Caco-2 (cell line): ENCODE results near the gene ITGB2. TPM values are rescaled to one million over a fixed set of nuclear protein-coding genes. Genes with fewer than 3 reads are reported as not detected.

Experiments used
- BruUV-seq: library from RNA; stranded (reverse); fragments of 400-500 nt; replicated peaks from 2 replicates; lab custom pipeline; 2021; lab: Mats Ljungman, UMichigan
- CTCF ChIA-PET: fragments of 300-600 bp; sonication (Branson Sonifier 250); formaldehyde crosslinking; loops from one replicate; lab custom pipeline; 2022; ENCODE audit warnings: antibody characterized with exemption; lab: Charles Lee
- POLR2A ChIA-PET: fragments of 300-600 bp; sonication (Branson Sonifier 250); formaldehyde crosslinking; loops from one replicate; lab custom pipeline; 2022; ENCODE audit warnings: antibody characterized with exemption; lab: Charles Lee
- DNase-seq, 2 experiments: peaks; one replicate each; pipeline versions ENCODE4 v3.0.0 to v3.0.0-alpha.2; 2020 to 2022
- H3K27me3 ChIP-seq: replicated peaks from 2 replicates; pipeline ENCODE4 v1.6.0; 2011; ENCODE audit warnings: low read length; ENCODE audit not compliant: control insufficient read depth, insufficient read depth
- H3K36me3 ChIP-seq: 2 replicates; pipeline ENCODE4 v1.5.1; 2011; ENCODE audit warnings: low read length; ENCODE audit not compliant: control insufficient read depth, insufficient read depth
- H3K4me1 ChIP-seq: fragments of 250-450 bp; sonication (Bioruptor Pico); 2 replicates; pipeline ENCODE4 v1.5.1; 2020; ENCODE audit warnings: mild to moderate bottlenecking
- H3K4me3 ChIP-seq: 2 replicates; pipeline ENCODE4 v1.5.1; 2011; ENCODE audit warnings: low read depth, mild to moderate bottlenecking, control low read depth, low read length
- H3K9me3 ChIP-seq: fragments of 250-450 bp; sonication (Bioruptor Pico); 2 replicates; pipeline ENCODE4 v1.5.1; 2020; ENCODE audit warnings: mild to moderate bottlenecking, moderate library complexity
- H3K27ac Mint-ChIP-seq: one replicate; pipeline ENCODE4 v1.8.0; 2022; ENCODE audit warnings: mixed read lengths; ENCODE audit not compliant: unreplicated experiment
- H3K27me3 Mint-ChIP-seq: one replicate; pipeline ENCODE4 v1.8.0; 2022; ENCODE audit warnings: mixed read lengths; ENCODE audit not compliant: insufficient read depth, unreplicated experiment
- H3K36me3 Mint-ChIP-seq: one replicate; pipeline ENCODE4 v1.8.0; 2022; ENCODE audit warnings: mild to moderate bottlenecking, mixed read lengths; ENCODE audit not compliant: insufficient read depth, unreplicated experiment
- H3K4me1 Mint-ChIP-seq: one replicate; pipeline ENCODE4 v1.8.0; 2022; ENCODE audit warnings: low read depth, mixed read lengths; ENCODE audit not compliant: unreplicated experiment
- H3K4me3 Mint-ChIP-seq: one replicate; pipeline ENCODE4 v1.8.0; 2022; ENCODE audit warnings: mild to moderate bottlenecking, moderate library complexity, mixed read lengths; ENCODE audit not compliant: unreplicated experiment
- H3K9me3 Mint-ChIP-seq: one replicate; pipeline ENCODE4 v1.8.0; 2022; ENCODE audit warnings: mixed read lengths; ENCODE audit not compliant: unreplicated experiment
- intact Hi-C: fragments of 100-400 bp; cut with micrococcal nuclease; formaldehyde crosslinking; loops from one replicate; pipeline ENCODE4 v1.10.0; 2022; ENCODE audit not compliant: unreplicated experiment
- total RNA-seq: library from RNA; stranded (reverse); gene quantifications from 2 replicates; pipeline ENCODE4 v1.2.3, GENCODE V29; 2022
- TF ChIP-seq, protein P1 (sequence below), 2 experiments: fragments of 200-600 bp in 1 of 2; IDR thresholded peaks; 1 replicate in 1 of 2; 2 replicates in 1 of 2; pipeline versions ENCODE4 v1.5.1 to v1.8.0; 2011 to 2022; ENCODE audit warnings: antibody characterized with exemption in 1 of 2, control low read depth in 1 of 2, inconsistent platforms in 1 of 2, low read depth in 1 of 2, low read length in 1 of 2, mild to moderate bottlenecking in 1 of 2, moderate library complexity in 1 of 2; ENCODE audit not compliant: insufficient read depth in 1 of 2, severe bottlenecking in 1 of 2, unreplicated experiment in 1 of 2

The ITGB2 gene
- total RNA-seq, 1 experiment from 2014 or later, result 0.48 TPM

DNA sequence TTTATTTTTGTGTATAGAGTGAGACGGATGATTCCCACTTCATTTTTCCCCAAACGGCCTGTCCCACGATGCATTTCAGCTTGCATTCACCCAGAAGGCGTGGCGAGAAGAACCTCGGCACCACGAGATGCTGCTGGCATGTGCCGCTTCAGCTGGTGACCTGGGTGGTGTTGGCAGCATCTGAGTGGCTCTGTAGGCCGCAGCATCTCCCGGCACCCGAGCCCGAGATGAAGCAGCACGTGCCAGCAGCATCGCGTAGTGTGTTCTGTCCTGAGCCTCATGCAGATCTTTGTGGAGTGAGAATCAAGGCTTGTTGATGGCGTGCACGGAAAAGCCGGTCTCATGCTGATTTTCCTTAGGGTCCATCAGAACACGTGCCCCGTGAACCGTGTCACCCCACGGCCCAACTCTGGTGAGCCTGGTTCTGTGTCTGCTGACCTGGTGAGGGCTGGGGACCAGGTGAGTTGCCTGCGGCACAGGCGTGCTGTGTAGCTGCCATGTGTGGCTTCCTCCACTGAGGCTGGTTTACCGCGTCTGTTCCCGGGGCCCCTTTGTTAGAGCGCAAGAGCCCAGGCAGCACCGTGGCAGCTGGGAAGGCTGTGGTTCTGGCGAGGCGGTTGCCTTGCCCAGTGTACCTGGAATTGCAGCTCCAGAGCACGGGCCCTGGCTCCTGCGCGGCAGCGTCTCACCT is 35.8 kb upstream of the ITGB2 start:
- Mint-ChIP-seq H3K4me3 (no peak overlapping the region), H3K27me3 (no peaks in the 10 kb centered on the region), H3K4me1 (no peaks in the 10 kb centered on the region), H3K36me3 (peaks cover 49% of the 10 kb centered on the region), H3K27ac (no peak overlapping the region), H3K9me3 (no peaks in the 10 kb centered on the region)
- no TSS peak for BruUV-seq
- H3K36me3 ChIP-seq, result no peaks in the 10 kb centered on the region; the same call in 1 of the 2 replicates
- no peaks in the 10 kb centered on the region for H3K9me3 ChIP-seq
- H3K4me1 ChIP-seq, result no peaks in the 10 kb centered on the region
- H3K27me3 ChIP-seq, result no peaks in the 10 kb centered on the region
- intact Hi-C loops, result no loop called here
- CTCF ChIA-PET, result no interaction called here
- TF ChIP-seq, protein P1, sequence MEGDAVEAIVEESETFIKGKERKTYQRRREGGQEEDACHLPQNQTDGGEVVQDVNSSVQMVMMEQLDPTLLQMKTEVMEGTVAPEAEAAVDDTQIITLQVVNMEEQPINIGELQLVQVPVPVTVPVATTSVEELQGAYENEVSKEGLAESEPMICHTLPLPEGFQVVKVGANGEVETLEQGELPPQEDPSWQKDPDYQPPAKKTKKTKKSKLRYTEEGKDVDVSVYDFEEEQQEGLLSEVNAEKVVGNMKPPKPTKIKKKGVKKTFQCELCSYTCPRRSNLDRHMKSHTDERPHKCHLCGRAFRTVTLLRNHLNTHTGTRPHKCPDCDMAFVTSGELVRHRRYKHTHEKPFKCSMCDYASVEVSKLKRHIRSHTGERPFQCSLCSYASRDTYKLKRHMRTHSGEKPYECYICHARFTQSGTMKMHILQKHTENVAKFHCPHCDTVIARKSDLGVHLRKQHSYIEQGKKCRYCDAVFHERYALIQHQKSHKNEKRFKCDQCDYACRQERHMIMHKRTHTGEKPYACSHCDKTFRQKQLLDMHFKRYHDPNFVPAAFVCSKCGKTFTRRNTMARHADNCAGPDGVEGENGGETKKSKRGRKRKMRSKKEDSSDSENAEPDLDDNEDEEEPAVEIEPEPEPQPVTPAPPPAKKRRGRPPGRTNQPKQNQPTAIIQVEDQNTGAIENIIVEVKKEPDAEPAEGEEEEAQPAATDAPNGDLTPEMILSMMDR (IDR thresholded peaks at IDR 0.05; ENCODE audit: insufficient read depth in 1 of 2, low read depth in 1 of 2, low read length in 1 of 2, severe bottlenecking in 1 of 2, unreplicated experiment in 1 of 2), result no peak
- POLR2A ChIA-PET, result no interaction called here
- no peak overlapping the region for H3K4me3 ChIP-seq
- DNase-seq, result no peak

DNA sequence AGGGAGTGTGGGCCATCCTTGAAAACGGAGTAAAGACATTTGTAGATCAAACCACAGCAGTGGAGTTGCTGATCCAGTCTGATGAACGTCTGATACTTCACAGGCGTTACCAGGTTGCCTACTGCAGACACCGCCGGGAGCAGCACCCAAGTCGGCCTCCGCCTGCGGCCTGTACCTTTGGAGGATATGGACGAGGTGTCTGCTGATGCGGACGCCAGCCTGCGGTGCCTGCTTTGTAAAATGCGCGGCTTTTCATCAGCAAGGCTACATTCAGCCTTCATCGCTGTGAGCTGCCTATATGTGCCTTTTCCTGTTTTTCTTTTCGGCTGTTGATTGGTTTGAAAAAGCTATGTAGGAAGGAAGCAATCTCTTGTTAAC is 35.1 kb upstream of the ITGB2 start:
- ChIA-PET CTCF (no interaction called here), POLR2A (no interaction called here)
- no peaks in the 10 kb centered on the region for H3K9me3 Mint-ChIP-seq

DNA sequence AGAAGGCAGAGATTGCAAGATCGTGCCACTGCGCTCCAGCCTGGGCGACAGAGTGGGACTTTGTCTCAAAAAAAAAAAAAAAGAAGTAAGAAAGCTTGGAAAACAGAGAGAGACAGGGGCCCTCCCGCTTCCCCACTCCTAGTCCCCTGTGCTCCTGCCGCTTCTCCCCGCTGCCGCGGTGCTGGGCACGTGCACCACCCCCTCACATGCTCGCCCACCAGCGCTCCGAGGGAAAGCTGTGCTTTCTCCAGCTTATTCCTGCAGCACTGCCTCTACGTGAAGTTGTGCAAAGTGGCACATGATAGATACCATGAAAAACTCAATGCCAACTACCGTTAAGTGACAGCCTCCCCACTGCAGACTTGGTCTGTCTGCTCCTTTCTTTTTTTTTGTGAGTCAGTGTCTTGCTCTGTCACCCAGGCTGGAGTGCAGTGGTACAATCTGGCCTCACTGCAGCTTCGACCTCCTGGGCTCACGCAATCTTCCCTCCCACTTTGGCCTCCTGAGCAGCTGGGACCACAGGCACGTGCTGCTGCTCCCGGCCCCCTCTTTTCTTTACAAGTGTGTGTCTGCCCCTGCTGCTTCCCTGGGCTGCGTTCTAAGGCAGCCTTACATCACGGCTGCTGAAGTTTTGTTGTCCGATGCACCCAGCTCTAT is 34.6 kb upstream of the ITGB2 start:
- ChIA-PET CTCF (no interaction called here), POLR2A (no interaction called here)
- Mint-ChIP-seq H3K4me3 (no peak overlapping the region), H3K4me1 (no peaks in the 10 kb centered on the region), H3K36me3 (peaks cover 43% of the 10 kb centered on the region), H3K27me3 (no peaks in the 10 kb centered on the region), H3K27ac (no peak overlapping the region), H3K9me3 (no peaks in the 10 kb centered on the region)
- intact Hi-C loops, result no loop called here
- DNase-seq, result no peak
- no peaks in the 10 kb centered on the region for H3K9me3 ChIP-seq
- H3K27me3 ChIP-seq, result no peaks in the 10 kb centered on the region
- no peak overlapping the region for H3K4me3 ChIP-seq
- TF ChIP-seq, protein P1 (IDR thresholded peaks at IDR 0.05; ENCODE audit: insufficient read depth in 1 of 2, low read depth in 1 of 2, low read length in 1 of 2, severe bottlenecking in 1 of 2, unreplicated experiment in 1 of 2), result no peak
- H3K36me3 ChIP-seq, result no peaks in the 10 kb centered on the region; the same call in 1 of the 2 replicates
- BruUV-seq, result no TSS peak
- no peaks in the 10 kb centered on the region for H3K4me1 ChIP-seq

More for the DNA sequence above, 35.1 kb upstream of the ITGB2 start:
- peaks cover 48% of the 10 kb centered on the region for H3K36me3 Mint-ChIP-seq
- H3K4me1 Mint-ChIP-seq, result no peaks in the 10 kb centered on the region
- Histone ChIP-seq H3K9me3 (no peaks in the 10 kb centered on the region), H3K27me3 (no peaks in the 10 kb centered on the region), H3K36me3 (no peaks in the 10 kb centered on the region; the same call in 1 of the 2 replicates), H3K4me1 (no peaks in the 10 kb centered on the region), H3K4me3 (no peak overlapping the region)
- no peaks in the 10 kb centered on the region for H3K27me3 Mint-ChIP-seq
- BruUV-seq, result no TSS peak
- no peak for DNase-seq
- H3K27ac Mint-ChIP-seq, result no peak overlapping the region
- intact Hi-C loops, result no loop called here
- no peak overlapping the region for H3K4me3 Mint-ChIP-seq
- TF ChIP-seq, protein P1 (IDR thresholded peaks at IDR 0.05; ENCODE audit: insufficient read depth in 1 of 2, low read depth in 1 of 2, low read length in 1 of 2, severe bottlenecking in 1 of 2, unreplicated experiment in 1 of 2), result no peak
